NCI-H82 treated with DMSO at 0.1 percent for 48 hours (cell line): ENCODE measurements around the gene PPP2R2D.

Experiments used
- DNase-seq: peaks from one replicate; lab custom pipeline; 2025; ENCODE audit not compliant: unreplicated experiment; lab: John Stamatoyannopoulos, UW

The PPP2R2D gene

GRCh38 chr10:131996466-131997365, 95.9 kb downstream of the PPP2R2D start:
- no peak for DNase-seq

DNA sequence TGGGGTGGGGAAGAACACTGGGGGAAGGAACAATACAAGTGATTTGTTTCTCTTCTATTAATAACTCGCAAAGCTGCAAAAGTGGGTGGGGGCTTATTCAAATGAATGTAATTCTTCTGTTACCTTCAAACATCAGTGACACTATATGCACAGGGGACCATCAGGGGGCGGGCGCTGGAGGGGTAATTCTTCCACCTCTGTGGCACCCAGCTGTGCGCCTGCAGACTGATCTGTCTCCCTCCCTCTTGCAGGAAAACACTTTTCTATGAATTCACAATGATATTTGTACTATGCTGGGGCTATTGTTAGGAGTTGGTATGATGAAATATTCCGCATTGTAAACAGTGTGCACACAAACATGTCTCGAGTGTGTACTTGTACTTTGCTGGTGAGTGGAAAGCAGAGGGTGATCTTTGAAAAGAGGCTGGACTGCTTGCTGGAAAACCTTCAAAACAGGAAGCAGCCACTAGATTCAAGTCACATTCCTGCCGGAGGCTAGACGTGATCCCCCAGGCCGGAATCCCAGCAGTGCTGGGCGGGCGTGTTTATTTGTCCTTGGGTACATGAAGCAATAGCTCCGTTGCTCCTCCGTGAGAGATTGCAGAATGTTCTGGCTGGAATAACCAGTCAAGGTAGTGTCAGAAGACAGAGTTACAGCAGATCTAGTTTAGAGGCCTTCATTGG, 96.7 kb downstream of the PPP2R2D start:
- no peak for DNase-seq

DNA sequence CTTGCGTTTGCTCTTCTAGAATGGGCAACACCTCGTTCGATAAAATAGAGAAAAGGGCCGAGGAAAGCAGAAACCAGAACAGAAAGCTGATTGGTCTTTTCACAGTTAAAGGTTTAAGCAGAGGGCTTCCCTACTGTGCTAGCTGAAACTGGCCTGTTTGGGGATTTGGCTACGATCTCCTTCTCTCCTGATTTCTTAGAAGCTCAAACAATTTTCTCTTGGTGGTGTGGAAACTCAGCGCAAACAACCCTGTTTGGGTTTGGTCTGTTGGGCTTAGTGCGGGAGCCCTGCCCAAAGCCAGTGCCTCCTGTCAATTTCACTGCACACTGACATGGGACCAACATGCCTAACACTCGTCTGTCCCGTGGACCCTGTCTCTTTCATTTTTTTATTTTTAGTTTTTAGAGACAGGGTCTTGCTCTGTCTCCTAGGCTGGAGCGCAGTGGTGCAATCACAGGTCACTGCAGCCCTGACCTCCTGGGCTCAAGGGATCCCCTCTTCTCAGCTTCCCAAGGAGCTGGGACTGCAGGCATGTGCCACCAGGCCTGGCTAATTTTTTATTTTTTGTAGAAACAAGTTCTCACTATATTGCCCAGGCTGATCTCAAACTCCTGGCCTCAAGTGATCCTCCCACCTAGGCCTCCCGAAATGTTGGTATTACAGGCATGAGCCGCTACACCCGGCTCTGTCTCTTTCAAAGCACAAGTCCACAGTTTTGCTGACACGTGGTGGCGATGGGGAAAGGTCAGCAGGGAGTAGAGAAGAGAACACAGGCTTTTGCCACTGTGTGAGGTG, 97.4 kb downstream of the PPP2R2D start:
- DNase-seq, result no peak

GRCh38 chr10:131998845-131999681, 98.3 kb downstream of the PPP2R2D start:
- no peak for DNase-seq

DNA sequence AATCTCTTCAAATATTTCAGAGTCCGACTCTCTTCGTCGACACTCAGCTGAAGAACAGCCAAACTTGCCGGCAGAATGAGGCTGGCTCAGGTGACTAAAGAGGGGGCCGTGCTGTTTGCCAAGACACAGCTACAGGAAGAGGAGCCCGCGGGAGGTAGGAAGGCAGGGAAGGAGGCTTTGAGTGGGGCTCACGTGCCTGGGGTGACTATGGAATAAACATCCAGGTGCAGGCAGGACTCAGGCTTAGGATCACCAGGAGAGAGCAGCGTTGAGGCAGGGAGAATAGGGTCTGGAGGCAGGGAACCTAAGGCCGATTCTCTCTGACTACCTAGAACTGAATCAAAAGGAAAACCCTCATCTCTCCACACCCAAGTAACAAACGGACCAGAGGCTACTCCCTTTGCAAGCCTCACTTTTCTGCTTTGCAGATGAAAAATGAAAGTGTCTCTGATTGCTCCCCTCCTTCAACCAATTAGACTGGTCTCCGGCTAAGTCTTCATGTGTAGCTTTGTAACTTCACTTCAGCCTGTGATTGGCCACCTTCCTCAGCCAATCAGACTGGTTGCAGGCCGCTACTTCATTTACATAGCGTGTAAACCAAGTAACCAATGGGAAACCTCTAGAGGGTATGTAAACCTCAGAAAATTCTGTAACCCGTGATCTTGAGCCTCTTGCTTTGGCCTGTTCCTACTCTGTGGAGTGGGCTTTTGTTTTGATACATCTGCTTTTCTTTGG, 100.6 kb downstream of the PPP2R2D start:
- no peak for DNase-seq

- no peak for DNase-seq
Observed at GRCh38 chr10:132002004-132002403, 101.2 kb downstream of the PPP2R2D start.

- no peak for DNase-seq
Observed at GRCh38 chr10:132003282-132003924, 102.6 kb downstream of the PPP2R2D start.

DNA sequence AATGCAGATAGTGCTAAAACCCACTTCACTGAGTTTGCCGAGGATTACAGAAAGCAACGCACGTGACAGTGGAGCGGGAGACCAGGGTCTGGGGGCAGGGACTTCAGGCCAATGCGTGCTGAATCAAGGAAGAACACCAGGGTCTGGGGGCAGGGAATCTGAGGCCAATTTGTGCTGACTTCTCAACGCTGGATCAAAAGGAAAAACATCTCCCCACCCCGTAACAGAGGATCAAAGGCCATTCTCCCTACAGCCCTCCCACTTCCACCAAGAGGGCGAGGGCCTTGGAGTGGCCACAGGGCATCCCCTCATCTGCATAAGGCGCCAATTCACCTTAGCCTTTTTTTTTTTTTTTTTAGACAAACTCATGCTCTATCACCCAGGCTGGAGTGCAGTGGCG, 103.2 kb downstream of the PPP2R2D start:
- DNase-seq, result no peak

DNA sequence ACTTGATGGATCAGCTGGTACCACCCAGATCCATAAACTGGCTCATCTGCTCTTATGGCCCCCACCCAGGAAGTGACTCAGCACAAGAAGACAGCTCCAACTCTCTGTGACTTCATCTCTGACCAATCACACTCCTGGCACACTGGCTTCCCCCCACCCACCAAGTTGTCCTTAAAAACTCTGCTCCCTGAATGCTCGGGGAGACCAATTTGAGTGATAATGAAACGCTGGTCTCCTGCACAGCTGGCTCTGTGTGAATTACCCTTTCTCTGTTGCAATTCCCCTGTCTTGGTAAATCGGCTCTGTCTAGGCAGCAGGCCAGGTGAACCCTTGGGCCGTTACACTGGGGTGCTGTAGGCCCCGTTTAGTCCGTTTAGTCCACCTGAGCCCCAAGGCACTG, 104.3 kb downstream of the PPP2R2D start:
- DNase-seq, result no peak

DNA sequence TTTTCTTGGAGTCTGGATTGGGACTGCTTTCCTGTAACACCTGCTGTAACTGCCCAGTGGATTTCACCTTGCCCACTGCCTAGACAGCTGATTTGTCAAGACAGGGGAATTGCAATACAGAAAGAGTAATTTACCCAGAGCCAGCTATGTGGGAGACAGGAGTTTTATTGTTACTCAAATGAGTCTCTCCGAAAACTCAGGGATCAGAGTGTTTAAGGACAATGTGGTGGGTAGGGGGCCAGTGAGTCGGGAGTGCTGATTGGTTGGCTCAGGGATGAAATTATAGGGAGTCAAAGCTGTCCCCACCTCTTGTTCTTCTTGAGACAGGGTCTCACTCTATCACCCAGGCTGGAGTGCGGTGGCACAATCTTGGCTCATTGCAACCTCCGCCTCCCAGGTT, 106.2 kb downstream of the PPP2R2D start:
- DNase-seq, result no peak

GRCh38 chr10:132007681-132008080, 106.9 kb downstream of the PPP2R2D start:
- DNase-seq, result no peak
